ENCODE results near the gene ZCCHC14.

The ZCCHC14 gene

DNA sequence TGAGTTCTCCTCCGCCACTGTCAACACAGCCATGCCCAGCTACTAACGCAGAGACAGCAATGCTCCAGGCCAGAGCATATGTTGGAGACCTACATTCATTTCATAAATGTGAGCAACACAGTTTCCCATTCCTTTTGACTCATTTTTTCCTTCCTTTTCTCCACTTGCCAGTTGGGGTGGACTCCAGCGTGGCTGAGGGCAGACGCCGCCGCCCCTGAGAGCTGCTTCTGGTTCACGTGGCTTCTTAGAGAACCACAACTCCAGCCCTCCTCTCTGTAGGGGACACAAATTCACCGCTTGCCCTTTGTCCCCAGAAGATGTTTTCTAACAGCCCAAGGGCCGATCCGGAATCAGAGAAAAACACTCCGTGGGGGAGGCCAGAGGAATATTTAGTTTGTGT is 45.8 kb upstream of the ZCCHC14 start:
- H3K27ac ChIP-seq (replicated peaks), result no peak overlapping the region
- no peak overlapping the region for H3K4me3 ChIP-seq (replicated peaks; ENCODE audit: insufficient read depth, low read length)
- H3K27me3 ChIP-seq (ENCODE audit: insufficient read depth, poor library complexity, severe bottlenecking), result no peaks in the 10 kb centered on the region
- TF ChIP-seq, protein P1, sequence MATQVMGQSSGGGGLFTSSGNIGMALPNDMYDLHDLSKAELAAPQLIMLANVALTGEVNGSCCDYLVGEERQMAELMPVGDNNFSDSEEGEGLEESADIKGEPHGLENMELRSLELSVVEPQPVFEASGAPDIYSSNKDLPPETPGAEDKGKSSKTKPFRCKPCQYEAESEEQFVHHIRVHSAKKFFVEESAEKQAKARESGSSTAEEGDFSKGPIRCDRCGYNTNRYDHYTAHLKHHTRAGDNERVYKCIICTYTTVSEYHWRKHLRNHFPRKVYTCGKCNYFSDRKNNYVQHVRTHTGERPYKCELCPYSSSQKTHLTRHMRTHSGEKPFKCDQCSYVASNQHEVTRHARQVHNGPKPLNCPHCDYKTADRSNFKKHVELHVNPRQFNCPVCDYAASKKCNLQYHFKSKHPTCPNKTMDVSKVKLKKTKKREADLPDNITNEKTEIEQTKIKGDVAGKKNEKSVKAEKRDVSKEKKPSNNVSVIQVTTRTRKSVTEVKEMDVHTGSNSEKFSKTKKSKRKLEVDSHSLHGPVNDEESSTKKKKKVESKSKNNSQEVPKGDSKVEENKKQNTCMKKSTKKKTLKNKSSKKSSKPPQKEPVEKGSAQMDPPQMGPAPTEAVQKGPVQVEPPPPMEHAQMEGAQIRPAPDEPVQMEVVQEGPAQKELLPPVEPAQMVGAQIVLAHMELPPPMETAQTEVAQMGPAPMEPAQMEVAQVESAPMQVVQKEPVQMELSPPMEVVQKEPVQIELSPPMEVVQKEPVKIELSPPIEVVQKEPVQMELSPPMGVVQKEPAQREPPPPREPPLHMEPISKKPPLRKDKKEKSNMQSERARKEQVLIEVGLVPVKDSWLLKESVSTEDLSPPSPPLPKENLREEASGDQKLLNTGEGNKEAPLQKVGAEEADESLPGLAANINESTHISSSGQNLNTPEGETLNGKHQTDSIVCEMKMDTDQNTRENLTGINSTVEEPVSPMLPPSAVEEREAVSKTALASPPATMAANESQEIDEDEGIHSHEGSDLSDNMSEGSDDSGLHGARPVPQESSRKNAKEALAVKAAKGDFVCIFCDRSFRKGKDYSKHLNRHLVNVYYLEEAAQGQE (IDR thresholded peaks at IDR 0.05; ENCODE audit: insufficient replicate concordance, low read depth), result no peak
- TF ChIP-seq, protein P2, sequence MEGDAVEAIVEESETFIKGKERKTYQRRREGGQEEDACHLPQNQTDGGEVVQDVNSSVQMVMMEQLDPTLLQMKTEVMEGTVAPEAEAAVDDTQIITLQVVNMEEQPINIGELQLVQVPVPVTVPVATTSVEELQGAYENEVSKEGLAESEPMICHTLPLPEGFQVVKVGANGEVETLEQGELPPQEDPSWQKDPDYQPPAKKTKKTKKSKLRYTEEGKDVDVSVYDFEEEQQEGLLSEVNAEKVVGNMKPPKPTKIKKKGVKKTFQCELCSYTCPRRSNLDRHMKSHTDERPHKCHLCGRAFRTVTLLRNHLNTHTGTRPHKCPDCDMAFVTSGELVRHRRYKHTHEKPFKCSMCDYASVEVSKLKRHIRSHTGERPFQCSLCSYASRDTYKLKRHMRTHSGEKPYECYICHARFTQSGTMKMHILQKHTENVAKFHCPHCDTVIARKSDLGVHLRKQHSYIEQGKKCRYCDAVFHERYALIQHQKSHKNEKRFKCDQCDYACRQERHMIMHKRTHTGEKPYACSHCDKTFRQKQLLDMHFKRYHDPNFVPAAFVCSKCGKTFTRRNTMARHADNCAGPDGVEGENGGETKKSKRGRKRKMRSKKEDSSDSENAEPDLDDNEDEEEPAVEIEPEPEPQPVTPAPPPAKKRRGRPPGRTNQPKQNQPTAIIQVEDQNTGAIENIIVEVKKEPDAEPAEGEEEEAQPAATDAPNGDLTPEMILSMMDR (IDR thresholded peaks at IDR 0.05; ENCODE audit: insufficient read depth, low read length), result no peak
- TF ChIP-seq SPI1 (IDR thresholded peaks at IDR 0.05; ENCODE audit: borderline replicate concordance, low read depth), result no peak
- TF ChIP-seq GABPA (IDR thresholded peaks at IDR 0.05; ENCODE audit: low read depth), result no peak
- no peak for TF ChIP-seq POLR2AphosphoS5 (IDR thresholded peaks at IDR 0.05; ENCODE audit: low read depth)
- DNase-seq (ENCODE audit: low read depth in 1 of 2, low spot score in 1 of 2), result no peak

DNA sequence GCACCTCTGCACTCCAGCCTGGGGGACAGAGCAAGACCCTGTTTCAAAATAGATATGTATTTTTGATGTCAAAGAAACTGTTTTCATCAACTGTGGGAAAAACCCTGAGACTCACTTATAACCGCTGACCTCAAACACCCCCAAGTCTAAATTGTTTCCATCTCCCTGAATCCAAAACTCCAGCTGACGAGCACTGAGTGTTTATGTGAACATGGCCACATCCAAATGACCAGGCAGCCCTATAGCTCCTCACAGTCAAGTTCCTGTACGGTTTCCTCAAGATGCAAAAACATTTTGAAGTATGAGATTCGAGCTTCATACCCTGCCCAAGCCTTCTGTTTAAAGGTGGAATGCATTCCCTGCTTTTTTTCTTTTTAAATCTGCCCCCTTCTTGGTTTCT is 45.3 kb upstream of the ZCCHC14 start:
- no peak overlapping the region for H3K4me3 ChIP-seq (replicated peaks; ENCODE audit: insufficient read depth, low read length)
- TF ChIP-seq, protein P1 (IDR thresholded peaks at IDR 0.05; ENCODE audit: insufficient replicate concordance, low read depth), result no peak
- no peak for DNase-seq (ENCODE audit: low read depth in 1 of 2, low spot score in 1 of 2)
- H3K27ac ChIP-seq (replicated peaks), result no peak overlapping the region
- H3K27me3 ChIP-seq (ENCODE audit: insufficient read depth, poor library complexity, severe bottlenecking), result no peaks in the 10 kb centered on the region

DNA sequence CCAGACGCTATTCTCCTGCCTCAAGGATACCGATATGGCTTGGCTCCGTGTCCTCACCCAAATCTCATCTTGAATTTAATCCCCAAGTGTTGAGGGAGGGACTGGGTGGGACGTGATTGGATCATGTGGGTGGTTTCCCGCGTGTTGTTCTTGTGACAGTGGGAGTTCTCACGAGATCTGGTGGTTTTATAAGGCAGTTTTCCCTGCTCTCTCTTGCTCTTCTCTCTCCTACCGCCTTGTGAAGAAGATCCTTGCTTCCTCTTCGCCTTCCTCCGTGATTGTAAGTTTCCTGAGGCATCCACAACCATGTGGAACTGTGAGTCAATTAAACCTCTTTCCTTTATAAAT is 43.9 kb upstream of the ZCCHC14 start:
- no peak overlapping the region for H3K27ac ChIP-seq (replicated peaks)
- TF ChIP-seq SPI1 (IDR thresholded peaks at IDR 0.05; ENCODE audit: borderline replicate concordance, low read depth) (no peak), POLR2AphosphoS5 (IDR thresholded peaks at IDR 0.05; ENCODE audit: low read depth) (no peak), GABPA (IDR thresholded peaks at IDR 0.05; ENCODE audit: low read depth) (no peak)
- TF ChIP-seq, protein P1 (IDR thresholded peaks at IDR 0.05; ENCODE audit: insufficient replicate concordance, low read depth), result no peak
- TF ChIP-seq, protein P2 (IDR thresholded peaks at IDR 0.05; ENCODE audit: insufficient read depth, low read length), result no peak
- no peak overlapping the region for H3K4me3 ChIP-seq (replicated peaks; ENCODE audit: insufficient read depth, low read length)
- H3K27me3 ChIP-seq (ENCODE audit: insufficient read depth, poor library complexity, severe bottlenecking), result no peaks in the 10 kb centered on the region
- DNase-seq (ENCODE audit: low read depth in 1 of 2, low spot score in 1 of 2), result no peak
